H1 (cell line): ENCODE measurements around the gene INHBB. TPM values are rescaled to one million over a fixed set of nuclear protein-coding genes. Genes with fewer than 3 reads are reported as not detected.

Source experiments
- CTCF ChIA-PET: fragments of 300-600 bp; sonication (Branson Sonifier 250); formaldehyde crosslinking; loops from one replicate; lab custom pipeline; 2021; ENCODE audit not compliant: partially characterized antibody; lab: Charles Lee
- POLR2A ChIA-PET: fragments of 300-600 bp; sonication (Branson Sonifier 250); formaldehyde crosslinking; loops from one replicate; lab custom pipeline; 2021; ENCODE audit warnings: inconsistent platforms; ENCODE audit not compliant: partially characterized antibody; lab: Charles Lee
- DNase-seq, 2 experiments: peaks; one replicate each; pipeline versions ENCODE4 v3.0.0 to v3.0.0-alpha.2; 2010 to 2022; ENCODE audit warnings: low spot score in 2 of 2, low read depth in 1 of 2, mixed read lengths in 1 of 2
- FAIRE-seq: peaks from 2 replicates; lab custom pipeline; 2011; peaks lifted over from hg19 to GRCh38; lab: Jason Lieb, UNC
- H2AFZ ChIP-seq: 2 replicates; pipeline ENCODE4 v1.8.1; 2012; ENCODE audit warnings: low read length, inconsistent platforms
- H2AK5ac ChIP-seq: 2 replicates; pipeline ENCODE4 v1.6.1; 2013; ENCODE audit warnings: low read depth, low read length
- H2BK120ac ChIP-seq: replicated peaks from 2 replicates; pipeline ENCODE3; 2013; ENCODE audit warnings: low read depth, low read length, inconsistent platforms
- H2BK12ac ChIP-seq: 2 replicates; pipeline ENCODE4 v1.6.1; 2013; ENCODE audit warnings: low read depth, low read length
- H2BK15ac ChIP-seq: 2 replicates; pipeline ENCODE4 v1.6.1; 2013; ENCODE audit warnings: low read length
- H2BK20ac ChIP-seq: 2 replicates; pipeline ENCODE4 v1.6.1; 2013; ENCODE audit warnings: low read length
- H2BK5ac ChIP-seq: 2 replicates; pipeline ENCODE4 v1.6.1; 2013; ENCODE audit warnings: low read depth, low read length
- H3K14ac ChIP-seq: 2 replicates; pipeline ENCODE4 v1.6.1; 2013; ENCODE audit warnings: inconsistent platforms; ENCODE audit not compliant: insufficient read length
- H3K18ac ChIP-seq: 2 replicates; pipeline ENCODE4 v1.6.1; 2013; ENCODE audit warnings: low read length; ENCODE audit errors: extremely low read depth
- H3K23ac ChIP-seq: 2 replicates; pipeline ENCODE4 v1.6.1; 2013; ENCODE audit warnings: inconsistent platforms; ENCODE audit not compliant: insufficient read length
- H3K23me2 ChIP-seq: 2 replicates; pipeline ENCODE4 v1.6.1; 2013; ENCODE audit warnings: low read depth, low read length
- H3K27ac ChIP-seq: 2 replicates; pipeline ENCODE4 v1.6.1; 2011; ENCODE audit warnings: low read depth, low read length, inconsistent platforms
- H3K27me3 ChIP-seq, 4 experiments: replicated peaks in 1 of 4; 1 replicate in 1 of 4; 2 replicates in 3 of 4; pipeline versions ENCODE4 v1.6.1 to v1.8.1; 2011 to 2013; ENCODE audit warnings: low read length in 3 of 4, mild to moderate bottlenecking in 3 of 4, inconsistent platforms in 2 of 4, mixed read lengths in 2 of 4, moderate library complexity in 1 of 4; ENCODE audit not compliant: control insufficient read depth in 3 of 4, insufficient read depth in 3 of 4; ENCODE audit errors: extremely low read depth in 1 of 4
- H3K36me3 ChIP-seq, 4 experiments: 2 replicates each; pipeline versions ENCODE4 v1.6.1 to v1.8.1; 2011 to 2013; ENCODE audit warnings: mild to moderate bottlenecking in 4 of 4, low read length in 3 of 4, moderate library complexity in 2 of 4, control low read depth in 1 of 4, inconsistent platforms in 1 of 4; ENCODE audit not compliant: insufficient read depth in 4 of 4, control insufficient read depth in 2 of 4
- H3K4ac ChIP-seq: replicated peaks from 2 replicates; pipeline ENCODE3; 2013; ENCODE audit warnings: low read length, low read depth, mixed read lengths, inconsistent platforms; ENCODE audit not compliant: insufficient read length
- H3K4me1 ChIP-seq, 4 experiments: replicated peaks in 1 of 4; 1 replicate in 1 of 4; 2 replicates in 3 of 4; pipeline versions ENCODE4 v1.6.1 to v1.8.1; 2011 to 2013; ENCODE audit warnings: low read length in 3 of 4, inconsistent platforms in 2 of 4, mixed read lengths in 1 of 4; ENCODE audit not compliant: insufficient read depth in 4 of 4, control insufficient read depth in 3 of 4
- H3K4me2 ChIP-seq, 2 experiments: 2 replicates each; pipeline versions ENCODE4 v1.6.1 to v1.8.1; 2011 to 2013; ENCODE audit warnings: low read depth in 2 of 2, low read length in 2 of 2, control low read depth in 1 of 2, inconsistent platforms in 1 of 2, mild to moderate bottlenecking in 1 of 2; ENCODE audit not compliant: insufficient read depth in 1 of 2
- H3K4me3 ChIP-seq, 4 experiments: fragments of 200-600, 300-600 bp in 1 of 4; sonication (generic), shearing (Covaris generic), sonication (Bioruptor Twin) in 1 of 4; 2 replicates each; pipeline versions ENCODE4 v1.5.1 to v1.8.1; 2011 to 2016; ENCODE audit warnings: low read length in 4 of 4, low read depth in 3 of 4, control low read depth in 2 of 4, inconsistent platforms in 2 of 4, mild to moderate bottlenecking in 2 of 4, mixed read lengths in 1 of 4, moderate library complexity in 1 of 4; ENCODE audit not compliant: insufficient read depth in 2 of 4; ENCODE audit errors: extremely low read depth in 1 of 4
- H3K56ac ChIP-seq: replicated peaks from 2 replicates; pipeline ENCODE3; 2013; ENCODE audit warnings: low read depth, mild to moderate bottlenecking, mixed read lengths, low read length, inconsistent platforms; ENCODE audit not compliant: insufficient read length
- H3K79me1 ChIP-seq: 2 replicates; pipeline ENCODE4 v1.6.1; 2013; ENCODE audit warnings: low read depth, low read length, control low read depth
- H3K79me2 ChIP-seq, 2 experiments: 2 replicates each; pipeline versions ENCODE4 v1.6.1 to v1.8.1; 2012 to 2013; ENCODE audit warnings: low read length in 2 of 2, mild to moderate bottlenecking in 2 of 2, inconsistent platforms in 1 of 2; ENCODE audit not compliant: insufficient read depth in 2 of 2, control insufficient read depth in 1 of 2
- H3K9ac ChIP-seq, 4 experiments: replicated peaks in 1 of 4; 1 replicate in 1 of 4; 2 replicates in 3 of 4; pipeline versions ENCODE4 v1.6.1 to v1.8.1; 2011 to 2013; ENCODE audit warnings: low read depth in 3 of 4, low read length in 3 of 4, control low read depth in 2 of 4, mild to moderate bottlenecking in 2 of 4, moderate library complexity in 2 of 4, inconsistent platforms in 1 of 4; ENCODE audit errors: extremely low read depth in 1 of 4
- H3K9me3 ChIP-seq, 2 experiments: 2 replicates each; pipeline versions ENCODE4 v1.6.1 to v1.8.1; 2012 to 2013; ENCODE audit warnings: mild to moderate bottlenecking in 2 of 2, moderate library complexity in 2 of 2, control low read depth in 1 of 2, inconsistent platforms in 1 of 2, low read depth in 1 of 2, low read length in 1 of 2, mixed read lengths in 1 of 2; ENCODE audit not compliant: insufficient read depth in 2 of 2
- H4K20me1 ChIP-seq, 2 experiments: replicated peaks in 1 of 2; 2 replicates each; pipeline versions ENCODE3 to v1.8.1; 2011 to 2013; ENCODE audit warnings: inconsistent platforms in 2 of 2, low read length in 2 of 2, mild to moderate bottlenecking in 1 of 2; ENCODE audit not compliant: insufficient read depth in 2 of 2, control insufficient read depth in 1 of 2
- H4K5ac ChIP-seq: 2 replicates; pipeline ENCODE4 v1.6.1; 2013; ENCODE audit warnings: low read length, low read depth, mixed read lengths, inconsistent platforms; ENCODE audit not compliant: insufficient read length
- H4K8ac ChIP-seq: 2 replicates; pipeline ENCODE4 v1.8.0; 2013; ENCODE audit warnings: mild to moderate bottlenecking, moderate library complexity, low read length, inconsistent platforms; ENCODE audit not compliant: insufficient read depth; ENCODE audit errors: extremely low read depth
- H4K91ac ChIP-seq: replicated peaks from 2 replicates; pipeline ENCODE3; 2013; ENCODE audit warnings: low read length, mixed read lengths, inconsistent platforms; ENCODE audit not compliant: insufficient read length
- ASH2L ChIP-seq: fragments of 200-600, 300-600 bp; sonication (generic); IDR thresholded peaks from one replicate; pipeline ENCODE4 v1.7.1; 2017; ENCODE audit warnings: low read length
- ATF2 ChIP-seq: IDR thresholded peaks from 2 replicates; pipeline ENCODE4 v1.6.1; 2012; ENCODE audit warnings: low read length, inconsistent platforms
- NRF1 ChIP-seq: IDR thresholded peaks from 2 replicates; pipeline ENCODE4 v1.6.1; 2011; ENCODE audit warnings: mild to moderate bottlenecking, low read depth, low read length, improper control_type of control experiment
- PHF8 ChIP-seq: fragments of 200-600 bp; sonication (generic); conservative IDR thresholded peaks from 2 replicates; pipeline ENCODE4 v1.7.1; 2012; ENCODE audit warnings: low read depth, mild to moderate bottlenecking, inconsistent platforms, low read length, moderate library complexity
- WGBS, 2 experiments: shearing (Covaris generic) in 1 of 2; methylation state at CpG; one replicate each; pipeline versions ENCODE4 v1.1.6 to v1.1.7; 2013 to 2015; ENCODE audit warnings: low lambda C conversion rate in 2 of 2, mixed read lengths in 2 of 2, inconsistent platforms in 1 of 2, low coverage in 1 of 2, missing lambda C conversion rate in 1 of 2; ENCODE audit not compliant: insufficient replicate concordance in 2 of 2, insufficient coverage in 1 of 2, insufficient read length in 1 of 2; ENCODE audit errors: extremely low coverage in 1 of 2, missing lambda C conversion rate in 1 of 2; 5-methylcytosine and 5-hydroxymethylcytosine counted together
- polyA plus RNA-seq, 7 experiments: library from polyadenylated mRNA; depleted of rRNA in 3 of 7; stranded (reverse) in 5 of 7; unstranded in 2 of 7; fragments of >200 nt in 5 of 7; fragments of 200-250 nt in 2 of 7; gene quantifications; 1 replicate in 5 of 7; 2 replicates in 1 of 7; 4 replicates in 1 of 7; pipeline versions ENCODE4 v1.2.1 to v1.2.3, GENCODE V29; 2011 to 2013; ENCODE audit warnings: missing spikeins in 2 of 7, mixed read lengths in 2 of 7
- total RNA-seq: library from RNA; stranded (reverse); fragmentation: NEBNext Ultra II Directional; extraction: Animal tissue kit (Norgen Biotek cat#: 25700); gene quantifications from 2 replicates; pipeline ENCODE4 v1.2.1, GENCODE V29; 2021

The INHBB gene
- total and polyA plus RNA-seq, 2 of the 8 experiments (the other 6 are each of a cell fraction or from before 2014, with no cell fraction given) = 0.30 to 0.32 TPM

GRCh38 chr2:120366698-120367097 is 20.8 kb downstream of the INHBB start:
- no peaks in the 10 kb centered on the region for H3K9me3 ChIP-seq
- H4K8ac ChIP-seq = no peak overlapping the region
- no peak overlapping the region for H4K5ac ChIP-seq
- H3K23ac ChIP-seq = no peak overlapping the region
- H3K79me2 ChIP-seq = no peaks in the 10 kb centered on the region
- H2BK12ac ChIP-seq = peak overlapping the region; percentile 68; the same call in 1 of the 2 replicates
- H3K14ac ChIP-seq = no peak overlapping the region
- POLR2A ChIA-PET = no interaction called here
- no peak overlapping the region for H3K4me2 ChIP-seq
- no peaks in the 10 kb centered on the region for H4K20me1 ChIP-seq
- no peak for FAIRE-seq
- no peaks in the 10 kb centered on the region for H3K36me3 ChIP-seq
- no peak overlapping the region for H2AFZ ChIP-seq
- H2BK20ac ChIP-seq = no peak overlapping the region
- H3K79me1 ChIP-seq = no peaks in the 10 kb centered on the region
- H3K27me3 ChIP-seq = peaks cover 0 to 6% (median under 1%) of the 10 kb centered on the region in 4 experiments; a peak in 3 of 7 replicates
- no peak overlapping the region for H3K27ac ChIP-seq
- H3K4me3 ChIP-seq = no peak overlapping the region
- H3K4me1 ChIP-seq = peaks cover 0 to 2% (median under 1%) of the 10 kb centered on the region in 4 experiments; a peak in 3 of 7 replicates
- no peak overlapping the region for H3K9ac ChIP-seq
- no peaks in the 10 kb centered on the region for H3K23me2 ChIP-seq
- WGBS, 2 experiments = 84% methylated on average over 11 of the region's 11 CpGs; no CpG with 5 or more reads in 1 of the 2 experiments
- no peak for DNase-seq
- H2BK120ac ChIP-seq = no peak overlapping the region
- H2BK5ac ChIP-seq = no peak overlapping the region
- no peak overlapping the region for H3K56ac ChIP-seq
- CTCF ChIA-PET = interaction anchor here (0.9 to 2.1 kb wide), 3 partner anchors 10 to 24 kb away, joined by 3 to 7 read pairs (median 4); no protein-coding TSS in a partner anchor
- H3K18ac ChIP-seq = peak overlapping the region; percentile 60; the same call in 1 of the 2 replicates
- H3K4ac ChIP-seq = no peak overlapping the region
- peak overlapping the region; percentile 95; the same call in 1 of the 2 replicates for H2BK15ac ChIP-seq
- 0 out of 2 replicates have a peak overlapping the region, but pooled peaks have one; percentile 53 for H2AK5ac ChIP-seq
- H4K91ac ChIP-seq = no peak overlapping the region
- TF ChIP-seq PHF8 (no peak), ASH2L (no peak), ATF2 (no peak), NRF1 (no peak)
